Measurements from ENCODE around the gene RNF31.

Gene RNF31

GRCh38 chr14:24160850-24161804 is 13.8 kb downstream of the RNF31 start, which contains the start of gene IRF9:
Gene IRF9 (plus strand): TSS chr14:24161265. CDS start chr14:24162145, 880 bp downstream.
- peak; percentile 91 to 93 for DNase-seq (ENCODE audit: low read depth in 1 of 2, low spot score in 1 of 2)
- Histone ChIP-seq H3K27ac (replicated peaks) (peak within 1 kb of the TSS; percentile 32; the same call in 1 of the 2 replicates), H3K27me3 (ENCODE audit: insufficient read depth, poor library complexity, severe bottlenecking) (no peaks in the 10 kb centered on the region), H3K4me3 (replicated peaks; ENCODE audit: insufficient read depth, low read length) (peak within 1 kb of the TSS; percentile 33)
- no peak for TF ChIP-seq GABPA (IDR thresholded peaks at IDR 0.05; ENCODE audit: low read depth)
- peak; percentile 59 for TF ChIP-seq POLR2AphosphoS5 (IDR thresholded peaks at IDR 0.05; ENCODE audit: low read depth)
- TF ChIP-seq REST (IDR thresholded peaks at IDR 0.05; ENCODE audit: insufficient replicate concordance, low read depth) = no peak
- TF ChIP-seq SPI1 (IDR thresholded peaks at IDR 0.05; ENCODE audit: borderline replicate concordance, low read depth) = no peak
- TF ChIP-seq CTCF (IDR thresholded peaks at IDR 0.05; ENCODE audit: insufficient read depth, low read length) = peak; percentile 94

- Histone ChIP-seq H3K27ac (replicated peaks) (no peak overlapping the region), H3K27me3 (ENCODE audit: insufficient read depth, poor library complexity, severe bottlenecking) (no peaks in the 10 kb centered on the region), H3K4me3 (replicated peaks; ENCODE audit: insufficient read depth, low read length) (no peak overlapping the region)
- no peak for DNase-seq (ENCODE audit: low read depth in 1 of 2, low spot score in 1 of 2)
- TF ChIP-seq CTCF (IDR thresholded peaks at IDR 0.05; ENCODE audit: insufficient read depth, low read length) = no peak
- TF ChIP-seq POLR2AphosphoS5 (IDR thresholded peaks at IDR 0.05; ENCODE audit: low read depth) = no peak
- no peak for TF ChIP-seq REST (IDR thresholded peaks at IDR 0.05; ENCODE audit: insufficient replicate concordance, low read depth)
- no peak for TF ChIP-seq SPI1 (IDR thresholded peaks at IDR 0.05; ENCODE audit: borderline replicate concordance, low read depth)
- TF ChIP-seq GABPA (IDR thresholded peaks at IDR 0.05; ENCODE audit: low read depth) = no peak
Observed at GRCh38 chr14:24162093-24162492, 14.8 kb downstream of the RNF31 start.

GRCh38 chr14:24164518-24164991 is 17.3 kb downstream of the RNF31 start:
- DNase-seq (ENCODE audit: low read depth in 1 of 2, low spot score in 1 of 2) = no peak
- H3K27me3 ChIP-seq (ENCODE audit: insufficient read depth, poor library complexity, severe bottlenecking) = no peaks in the 10 kb centered on the region
- no peak overlapping the region for H3K4me3 ChIP-seq (replicated peaks; ENCODE audit: insufficient read depth, low read length)
- TF ChIP-seq SPI1 (IDR thresholded peaks at IDR 0.05; ENCODE audit: borderline replicate concordance, low read depth) = no peak
- no peak for TF ChIP-seq CTCF (IDR thresholded peaks at IDR 0.05; ENCODE audit: insufficient read depth, low read length)
- no peak for TF ChIP-seq REST (IDR thresholded peaks at IDR 0.05; ENCODE audit: insufficient replicate concordance, low read depth)
- TF ChIP-seq GABPA (IDR thresholded peaks at IDR 0.05; ENCODE audit: low read depth) = no peak
- no peak for TF ChIP-seq POLR2AphosphoS5 (IDR thresholded peaks at IDR 0.05; ENCODE audit: low read depth)
- H3K27ac ChIP-seq (replicated peaks) = no peak overlapping the region

Measured in HL-60 (cell line).